ENCODE results near the gene BRINP2. TPM values are rescaled to one million over a fixed set of nuclear protein-coding genes. Genes with fewer than 3 reads are reported as not detected.

The BRINP2 gene
- polyA plus RNA-seq, 2 donors, result 0.01 TPM; not detected in 1

DNA sequence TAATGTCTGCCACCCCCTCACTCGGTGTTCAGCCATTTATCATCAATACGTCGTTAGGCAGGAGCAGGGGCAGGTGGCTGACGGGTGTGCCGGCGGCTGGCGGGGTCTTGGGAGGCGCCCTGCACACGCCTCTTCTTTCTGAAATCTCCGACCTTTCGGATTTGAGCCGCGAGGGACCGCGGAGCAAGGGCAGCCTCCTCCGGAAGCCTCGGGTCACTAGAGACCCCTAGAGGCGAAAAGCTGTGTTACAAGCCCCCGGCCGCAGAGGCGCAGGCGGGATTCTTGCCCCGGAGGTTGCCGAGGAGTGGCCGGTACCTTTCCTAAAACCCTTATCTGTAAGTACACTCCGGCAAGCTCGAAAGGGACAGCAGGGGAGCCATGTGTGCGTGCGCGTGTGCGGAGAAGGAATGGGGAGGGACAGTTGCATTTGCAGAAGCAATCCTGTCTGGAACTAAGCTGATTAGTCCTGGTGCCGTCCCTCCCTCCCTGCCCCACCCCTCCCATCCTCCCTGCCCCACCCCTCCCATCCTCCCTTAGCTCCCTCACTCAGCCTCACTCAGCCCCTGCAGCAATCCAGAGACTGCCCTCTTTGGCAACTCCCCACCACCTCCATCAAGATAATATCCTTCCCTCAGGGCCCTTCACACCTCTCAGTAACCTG, 11.0 kb downstream of the BRINP2 start:
- no peak overlapping the region for H3K4me3 ChIP-seq (ENCODE audit: low read depth in 1 of 2, low read length in 2 of 2)

DNA sequence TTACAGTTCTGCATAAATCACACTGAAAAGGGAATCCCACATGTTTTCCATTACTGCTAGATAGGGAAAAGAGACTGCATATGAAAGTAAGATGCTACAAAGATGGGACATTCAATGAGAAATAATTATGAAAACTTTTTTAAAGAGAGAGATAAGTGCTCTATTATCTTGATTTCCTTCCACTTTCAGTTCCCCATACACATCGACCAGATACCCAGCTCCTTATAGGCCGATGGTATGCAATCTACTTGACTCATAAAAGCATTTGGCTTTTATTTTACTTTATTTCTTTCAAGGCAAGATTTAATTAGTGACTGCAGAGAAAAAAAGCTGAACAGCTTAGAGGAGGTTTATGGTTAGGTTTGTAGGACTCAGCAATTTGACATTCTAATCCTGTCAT, 13.1 kb downstream of the BRINP2 start:
- H3K36me3 ChIP-seq (ENCODE audit: control insufficient read depth in 2 of 2, insufficient read depth in 2 of 2, low read length in 1 of 2), result no peaks in the 10 kb centered on the region
- 66 to 70% methylated on average over 2 of the region's 2 CpGs for WGBS, 2 donors
- peaks cover 0 to 2% of the 10 kb centered on the region in 2 donors for H3K9me3 ChIP-seq (ENCODE audit: control insufficient read depth in 2 of 2, insufficient read depth in 1 of 2, low read depth in 1 of 2, low read length in 1 of 2)
- H3K27ac ChIP-seq (ENCODE audit: low read depth in 2 of 2, low read length in 1 of 2), result no peak overlapping the region
- H3K27me3 ChIP-seq (ENCODE audit: control insufficient read depth in 1 of 2, insufficient read depth in 2 of 2, low read length in 2 of 2), result no peaks in the 10 kb centered on the region
- H3K4me1 ChIP-seq (ENCODE audit: control insufficient read depth in 2 of 2, insufficient read depth in 2 of 2, low read length in 1 of 2), result no peaks in the 10 kb centered on the region
- H3K4me3 ChIP-seq (ENCODE audit: low read depth in 1 of 2, low read length in 2 of 2), result no peak overlapping the region

More for the DNA sequence above, 11.0 kb downstream of the BRINP2 start:
- H3K27ac ChIP-seq (ENCODE audit: low read depth in 2 of 2, low read length in 1 of 2), result no peak overlapping the region
- no peaks in the 10 kb centered on the region for H3K9me3 ChIP-seq (ENCODE audit: control insufficient read depth in 2 of 2, insufficient read depth in 1 of 2, low read depth in 1 of 2, low read length in 1 of 2)
- H3K36me3 ChIP-seq (ENCODE audit: control insufficient read depth in 2 of 2, insufficient read depth in 2 of 2, low read length in 1 of 2), result no peaks in the 10 kb centered on the region
- 1 to 2% methylated on average over 32 of the region's 32 CpGs for WGBS, 2 donors
- H3K4me1 ChIP-seq (ENCODE audit: control insufficient read depth in 2 of 2, insufficient read depth in 2 of 2, low read length in 1 of 2), result no peaks in the 10 kb centered on the region
- no peaks in the 10 kb centered on the region for H3K27me3 ChIP-seq (ENCODE audit: control insufficient read depth in 1 of 2, insufficient read depth in 2 of 2, low read length in 2 of 2)

DNA sequence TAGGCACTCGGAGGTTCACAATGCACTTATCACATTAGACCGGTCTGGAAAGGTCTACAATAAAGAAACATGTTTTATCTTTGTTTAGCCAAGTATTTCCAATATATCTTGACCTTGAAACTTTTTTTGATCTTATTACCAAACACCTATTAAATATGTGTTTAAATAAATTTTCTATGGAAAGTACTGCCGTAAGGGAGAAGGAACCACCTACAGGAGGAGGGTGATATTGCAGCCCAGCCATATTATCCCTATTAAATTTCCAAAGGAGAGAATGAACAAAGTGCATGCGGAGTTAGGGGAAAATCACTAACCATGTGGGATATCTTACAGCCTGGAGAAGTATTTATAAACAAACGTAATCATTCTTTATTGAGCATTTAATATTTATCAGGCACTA, 14.5 kb downstream of the BRINP2 start:
- no peaks in the 10 kb centered on the region for H3K27me3 ChIP-seq (ENCODE audit: control insufficient read depth in 1 of 2, insufficient read depth in 2 of 2, low read length in 2 of 2)
- H3K36me3 ChIP-seq (ENCODE audit: control insufficient read depth in 2 of 2, insufficient read depth in 2 of 2, low read length in 1 of 2), result no peaks in the 10 kb centered on the region
- no peak overlapping the region for H3K4me3 ChIP-seq (ENCODE audit: low read depth in 1 of 2, low read length in 2 of 2)
- WGBS, 2 donors, result 80 to 81% methylated on average over 5 of the region's 5 CpGs
- H3K9me3 ChIP-seq (ENCODE audit: control insufficient read depth in 2 of 2, insufficient read depth in 1 of 2, low read depth in 1 of 2, low read length in 1 of 2), result peaks cover 0 to 2% of the 10 kb centered on the region in 2 donors
- H3K4me1 ChIP-seq (ENCODE audit: control insufficient read depth in 2 of 2, insufficient read depth in 2 of 2, low read length in 1 of 2), result no peaks in the 10 kb centered on the region
- H3K27ac ChIP-seq (ENCODE audit: low read depth in 2 of 2, low read length in 1 of 2), result no peak overlapping the region

DNA sequence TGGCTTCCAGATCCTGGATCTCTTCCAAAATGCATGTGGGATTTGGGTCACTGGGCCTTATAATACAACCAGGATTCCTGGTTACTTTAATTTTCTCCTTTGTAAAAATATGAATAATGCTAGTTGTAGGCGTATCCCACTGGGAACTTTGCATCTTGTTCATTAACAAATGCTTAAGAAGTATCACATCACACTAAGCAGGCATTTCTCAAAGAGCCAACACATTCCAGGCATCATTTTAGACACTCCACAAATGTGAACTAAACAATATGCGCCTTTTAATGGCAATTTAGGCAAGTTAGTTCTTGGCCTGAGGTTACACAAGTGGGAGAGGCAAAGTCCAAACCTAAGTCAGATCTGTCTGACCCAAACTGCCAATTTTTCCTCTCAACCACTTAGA, 15.9 kb downstream of the BRINP2 start:
- Histone ChIP-seq H3K27ac (ENCODE audit: low read depth in 2 of 2, low read length in 1 of 2) (no peak overlapping the region), H3K36me3 (ENCODE audit: control insufficient read depth in 2 of 2, insufficient read depth in 2 of 2, low read length in 1 of 2) (no peaks in the 10 kb centered on the region), H3K4me3 (ENCODE audit: low read depth in 1 of 2, low read length in 2 of 2) (no peak overlapping the region), H3K27me3 (ENCODE audit: control insufficient read depth in 1 of 2, insufficient read depth in 2 of 2, low read length in 2 of 2) (no peaks in the 10 kb centered on the region), H3K4me1 (ENCODE audit: control insufficient read depth in 2 of 2, insufficient read depth in 2 of 2, low read length in 1 of 2) (no peaks in the 10 kb centered on the region), H3K9me3 (ENCODE audit: control insufficient read depth in 2 of 2, insufficient read depth in 1 of 2, low read depth in 1 of 2, low read length in 1 of 2) (peaks cover 0 to 2% of the 10 kb centered on the region in 2 donors)
- WGBS, 2 donors, result 90 to 93% methylated on average over 2 of the region's 2 CpGs

DNA sequence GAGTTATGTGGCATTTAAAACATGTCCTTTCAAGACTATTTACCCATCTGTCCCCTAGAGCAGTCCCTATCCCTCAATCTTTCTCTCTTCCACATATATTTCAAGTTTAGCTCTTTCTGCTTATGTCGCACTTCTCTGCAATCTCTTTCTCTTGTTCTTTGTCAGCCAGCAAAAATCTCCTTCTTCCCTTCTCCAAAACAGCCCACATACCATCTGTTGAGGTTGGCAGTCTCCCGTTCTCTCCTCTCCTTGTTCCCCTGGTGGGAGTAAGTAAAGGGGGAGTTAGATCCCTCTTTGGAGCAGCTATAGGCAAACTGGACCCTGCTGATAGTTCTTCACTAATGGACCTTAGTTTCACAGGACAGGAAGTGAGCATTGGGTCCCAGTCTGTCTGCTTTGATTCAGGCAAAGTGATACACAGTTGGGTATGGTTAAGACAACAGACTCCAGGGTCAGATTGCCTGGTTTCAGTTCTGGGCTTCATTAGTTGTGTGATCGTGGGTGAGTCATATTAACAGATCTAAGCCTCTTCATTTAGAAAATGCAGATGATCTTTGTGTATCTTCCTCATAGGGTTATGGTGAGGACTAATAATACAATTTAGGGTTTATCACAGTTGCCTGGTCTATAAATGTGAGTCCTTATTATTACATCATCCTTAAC, 19.7 kb downstream of the BRINP2 start:
- H3K27ac ChIP-seq (ENCODE audit: low read depth in 2 of 2, low read length in 1 of 2), result no peak overlapping the region
- WGBS, 2 donors, result 59 to 68% methylated on average over 3 of the region's 3 CpGs
- H3K27me3 ChIP-seq (ENCODE audit: control insufficient read depth in 1 of 2, insufficient read depth in 2 of 2, low read length in 2 of 2), result no peaks in the 10 kb centered on the region
- H3K4me3 ChIP-seq (ENCODE audit: low read depth in 1 of 2, low read length in 2 of 2), result no peak overlapping the region
- peaks cover 0 to 2% of the 10 kb centered on the region in 2 donors for H3K9me3 ChIP-seq (ENCODE audit: control insufficient read depth in 2 of 2, insufficient read depth in 1 of 2, low read depth in 1 of 2, low read length in 1 of 2)
- H3K4me1 ChIP-seq (ENCODE audit: control insufficient read depth in 2 of 2, insufficient read depth in 2 of 2, low read length in 1 of 2), result no peaks in the 10 kb centered on the region
- H3K36me3 ChIP-seq (ENCODE audit: control insufficient read depth in 2 of 2, insufficient read depth in 2 of 2, low read length in 1 of 2), result no peaks in the 10 kb centered on the region

DNA sequence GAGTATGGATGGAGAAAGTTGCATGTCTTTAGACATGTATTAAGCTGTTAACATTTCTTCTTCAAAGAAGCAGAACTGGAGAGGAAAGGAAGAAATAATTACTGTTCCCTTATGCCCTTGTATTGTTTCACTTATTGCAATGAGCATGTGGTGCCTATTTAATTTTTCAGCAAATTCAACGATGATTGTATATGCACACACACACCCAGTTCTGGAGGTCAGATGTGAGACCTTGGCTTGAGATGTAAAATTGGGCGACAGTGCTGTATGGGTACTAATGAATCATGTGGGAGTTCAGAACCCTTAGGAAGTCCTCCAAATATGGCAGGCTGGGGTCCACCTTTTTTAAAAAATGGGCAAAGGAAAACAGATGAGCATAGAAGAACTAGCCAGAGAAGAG, 27.5 kb downstream of the BRINP2 start:
- no peaks in the 10 kb centered on the region for H3K36me3 ChIP-seq (ENCODE audit: control insufficient read depth in 2 of 2, insufficient read depth in 2 of 2, low read length in 1 of 2)
- no peaks in the 10 kb centered on the region for H3K9me3 ChIP-seq (ENCODE audit: control insufficient read depth in 2 of 2, insufficient read depth in 1 of 2, low read depth in 1 of 2, low read length in 1 of 2)
- WGBS, 2 donors, result 87 to 89% methylated on average over 2 of the region's 2 CpGs
- H3K4me1 ChIP-seq (ENCODE audit: control insufficient read depth in 2 of 2, insufficient read depth in 2 of 2, low read length in 1 of 2), result no peaks in the 10 kb centered on the region
- H3K27me3 ChIP-seq (ENCODE audit: control insufficient read depth in 1 of 2, insufficient read depth in 2 of 2, low read length in 2 of 2), result no peaks in the 10 kb centered on the region
- H3K4me3 ChIP-seq (ENCODE audit: low read depth in 1 of 2, low read length in 2 of 2), result no peak overlapping the region
- no peak overlapping the region for H3K27ac ChIP-seq (ENCODE audit: low read depth in 2 of 2, low read length in 1 of 2)

DNA sequence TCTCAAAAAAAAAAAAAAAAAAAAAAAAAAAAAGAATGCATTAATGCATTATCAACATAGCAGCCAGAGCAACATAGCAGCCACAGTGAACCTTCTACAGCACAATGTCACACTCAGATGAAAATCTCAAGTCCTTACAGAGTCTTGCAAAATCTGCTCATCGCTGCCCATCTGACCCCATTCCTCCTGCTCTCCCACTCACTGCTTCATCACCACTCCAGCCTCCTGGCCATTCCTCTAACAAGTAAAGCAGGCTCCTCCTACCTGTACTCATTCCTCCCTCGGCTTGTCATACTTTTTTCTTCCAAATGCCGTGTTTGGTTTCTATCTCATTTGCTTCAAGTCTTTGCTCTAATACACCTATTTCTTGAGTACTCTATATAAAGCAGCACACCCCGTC, 29.5 kb downstream of the BRINP2 start:
- Histone ChIP-seq H3K4me1 (ENCODE audit: control insufficient read depth in 2 of 2, insufficient read depth in 2 of 2, low read length in 1 of 2) (no peaks in the 10 kb centered on the region), H3K36me3 (ENCODE audit: control insufficient read depth in 2 of 2, insufficient read depth in 2 of 2, low read length in 1 of 2) (no peaks in the 10 kb centered on the region), H3K9me3 (ENCODE audit: control insufficient read depth in 2 of 2, insufficient read depth in 1 of 2, low read depth in 1 of 2, low read length in 1 of 2) (no peaks in the 10 kb centered on the region), H3K27me3 (ENCODE audit: control insufficient read depth in 1 of 2, insufficient read depth in 2 of 2, low read length in 2 of 2) (no peaks in the 10 kb centered on the region), H3K27ac (ENCODE audit: low read depth in 2 of 2, low read length in 1 of 2) (no peak overlapping the region), H3K4me3 (ENCODE audit: low read depth in 1 of 2, low read length in 2 of 2) (no peak overlapping the region)
- 74 to 83% methylated on average over 4 of the region's 4 CpGs for WGBS, 2 donors

DNA sequence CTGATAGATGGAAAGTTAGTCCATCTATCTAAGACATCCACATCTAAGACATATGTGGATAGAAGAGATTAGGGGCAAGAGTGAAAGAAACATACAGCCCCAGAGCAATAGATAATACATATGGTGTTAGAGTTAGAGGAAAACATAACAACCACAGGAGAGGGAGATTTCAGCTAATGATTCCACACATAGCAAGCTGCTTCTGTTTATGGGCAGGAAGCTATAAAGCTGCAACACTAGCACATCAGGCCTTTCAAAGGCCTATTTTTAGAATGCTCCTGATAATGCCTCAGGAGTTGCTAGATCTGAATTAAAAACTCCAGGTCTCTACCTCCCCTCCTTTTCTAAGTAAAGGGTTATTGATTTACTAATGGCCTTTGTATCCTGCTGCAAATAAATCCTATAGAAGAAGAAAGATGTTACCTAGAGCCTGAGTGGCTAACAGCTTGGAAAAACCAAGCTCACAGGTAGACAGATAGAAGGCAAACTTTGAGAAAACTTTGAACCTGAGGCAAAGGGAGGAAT, 36.1 kb downstream of the BRINP2 start:
- H3K4me3 ChIP-seq (ENCODE audit: low read depth in 1 of 2, low read length in 2 of 2), result no peak overlapping the region
- no peaks in the 10 kb centered on the region for H3K4me1 ChIP-seq (ENCODE audit: control insufficient read depth in 2 of 2, insufficient read depth in 2 of 2, low read length in 1 of 2)
- no peak overlapping the region for H3K27ac ChIP-seq (ENCODE audit: low read depth in 2 of 2, low read length in 1 of 2)
- H3K36me3 ChIP-seq (ENCODE audit: control insufficient read depth in 2 of 2, insufficient read depth in 2 of 2, low read length in 1 of 2), result no peaks in the 10 kb centered on the region
- no peaks in the 10 kb centered on the region for H3K27me3 ChIP-seq (ENCODE audit: control insufficient read depth in 1 of 2, insufficient read depth in 2 of 2, low read length in 2 of 2)
- no peaks in the 10 kb centered on the region for H3K9me3 ChIP-seq (ENCODE audit: control insufficient read depth in 2 of 2, insufficient read depth in 1 of 2, low read depth in 1 of 2, low read length in 1 of 2)

DNA sequence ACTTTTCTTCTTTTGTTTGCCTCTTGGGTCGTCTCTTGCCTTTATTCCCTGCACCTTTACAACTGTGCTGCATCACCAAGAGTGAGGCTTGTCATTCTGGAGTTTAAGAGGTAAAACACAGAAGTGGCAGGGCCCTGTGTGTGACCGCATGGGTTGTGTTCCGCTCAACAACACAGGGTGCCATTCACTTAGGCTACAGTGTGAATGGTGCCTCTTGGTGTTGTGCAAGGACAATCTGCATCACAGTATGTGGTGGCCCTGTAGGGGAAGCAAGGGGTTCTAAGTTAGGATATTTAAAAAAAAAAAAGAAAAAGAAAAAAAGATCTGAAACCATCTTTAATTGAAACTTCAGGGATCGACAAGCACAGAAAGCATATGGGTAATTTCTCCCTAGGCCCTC, 38.2 kb downstream of the BRINP2 start:
- no peaks in the 10 kb centered on the region for H3K4me1 ChIP-seq (ENCODE audit: control insufficient read depth in 2 of 2, insufficient read depth in 2 of 2, low read length in 1 of 2)
- no peak overlapping the region for H3K4me3 ChIP-seq (ENCODE audit: low read depth in 1 of 2, low read length in 2 of 2)
- H3K27me3 ChIP-seq (ENCODE audit: control insufficient read depth in 1 of 2, insufficient read depth in 2 of 2, low read length in 2 of 2), result no peaks in the 10 kb centered on the region
- no peak overlapping the region for H3K27ac ChIP-seq (ENCODE audit: low read depth in 2 of 2, low read length in 1 of 2)
- H3K36me3 ChIP-seq (ENCODE audit: control insufficient read depth in 2 of 2, insufficient read depth in 2 of 2, low read length in 1 of 2), result no peaks in the 10 kb centered on the region
- 61 to 80% methylated on average over 4 of the region's 4 CpGs for WGBS, 2 donors
- H3K9me3 ChIP-seq (ENCODE audit: control insufficient read depth in 2 of 2, insufficient read depth in 1 of 2, low read depth in 1 of 2, low read length in 1 of 2), result no peaks in the 10 kb centered on the region

DNA sequence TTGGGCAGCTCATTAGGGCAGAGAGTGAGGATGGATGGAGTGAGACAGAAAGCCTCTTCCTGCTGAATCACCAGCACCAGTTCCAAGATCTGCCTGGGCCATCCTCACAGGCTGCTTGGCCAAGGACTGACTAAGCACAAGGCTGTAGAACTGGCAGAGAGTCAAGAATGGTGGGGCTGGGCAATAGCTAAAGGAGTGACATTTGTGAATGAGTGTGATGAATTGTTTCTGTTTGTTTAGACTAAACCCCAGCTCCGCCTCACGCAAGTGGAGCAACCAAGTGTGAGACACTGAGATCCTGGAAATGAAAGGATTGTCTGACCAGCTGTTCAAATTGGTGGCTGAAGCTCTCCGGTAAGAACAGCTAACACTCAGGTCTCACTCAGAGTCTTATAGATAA, 38.6 kb downstream of the BRINP2 start:
- 20 to 44% methylated on average over 3 of the region's 3 CpGs for WGBS, 2 donors
- no peaks in the 10 kb centered on the region for H3K9me3 ChIP-seq (ENCODE audit: control insufficient read depth in 2 of 2, insufficient read depth in 1 of 2, low read depth in 1 of 2, low read length in 1 of 2)
- H3K4me3 ChIP-seq (ENCODE audit: low read depth in 1 of 2, low read length in 2 of 2), result no peak overlapping the region
- peak overlapping the region in 1 of 2 donors; percentile 24 for H3K27ac ChIP-seq (ENCODE audit: low read depth in 2 of 2, low read length in 1 of 2)
- no peaks in the 10 kb centered on the region for H3K36me3 ChIP-seq (ENCODE audit: control insufficient read depth in 2 of 2, insufficient read depth in 2 of 2, low read length in 1 of 2)
- no peaks in the 10 kb centered on the region for H3K27me3 ChIP-seq (ENCODE audit: control insufficient read depth in 1 of 2, insufficient read depth in 2 of 2, low read length in 2 of 2)
- no peaks in the 10 kb centered on the region for H3K4me1 ChIP-seq (ENCODE audit: control insufficient read depth in 2 of 2, insufficient read depth in 2 of 2, low read length in 1 of 2)
